PC-3 (cell line): ENCODE measurements around the gene CHID1. TPM values are rescaled to one million over a fixed set of nuclear protein-coding genes. Genes with fewer than 3 reads are reported as not detected.

ENCODE experiments used
- ATAC-seq: fragments of 200-7000 bp; cut with Tn5 transposase; 2 replicates; pipeline ENCODE4 v1.9.1; 2020; ENCODE audit warnings: mild to moderate bottlenecking, moderate library complexity
- BruUV-seq: library from RNA; stranded (reverse); fragments of 400-500 nt; replicated peaks from 2 replicates; lab custom pipeline; 2021; lab: Mats Ljungman, UMichigan
- CTCF ChIA-PET: fragments of 300-600 bp; sonication (Branson Sonifier 250); formaldehyde crosslinking; loops from one replicate; lab custom pipeline; 2022; ENCODE audit warnings: antibody characterized with exemption; lab: Charles Lee
- POLR2A ChIA-PET: fragments of 300-600 bp; sonication (Branson Sonifier 250); formaldehyde crosslinking; loops from one replicate; lab custom pipeline; 2022; ENCODE audit warnings: antibody characterized with exemption; ENCODE audit not compliant: unreplicated experiment; lab: Charles Lee
- DNase-seq: peaks from one replicate; pipeline ENCODE4 v3.0.0-alpha.2; 2015
- H2AFZ ChIP-seq: fragments of 300-600 bp; sonication (generic); 2 replicates; pipeline ENCODE4 v1.6.0; 2016; ENCODE audit warnings: antibody characterized with exemption, low read length
- H3F3A ChIP-seq: fragments of 300-600 bp; sonication (generic); one replicate; pipeline ENCODE4 v1.6.0; 2017; ENCODE audit warnings: antibody characterized with exemption, low read length, control low read depth, mild to moderate bottlenecking; ENCODE audit not compliant: unreplicated experiment
- H3K27ac ChIP-seq: fragments of 300-600 bp; sonication (generic); 2 replicates; pipeline ENCODE4 v1.5.1; 2016; ENCODE audit warnings: mild to moderate bottlenecking, low read length
- H3K27me3 ChIP-seq: fragments of 300-600 bp; sonication (generic); 2 replicates; pipeline ENCODE4 v1.6.1; 2016; ENCODE audit warnings: low read length, mixed read lengths
- H3K36me3 ChIP-seq: fragments of 300-600 bp; sonication (generic); 2 replicates; pipeline ENCODE4 v1.6.1; 2016; ENCODE audit warnings: low read depth, mixed run types, low read length, mixed read lengths
- H3K4me1 ChIP-seq: fragments of 300-600 bp; sonication (generic); 2 replicates; pipeline ENCODE4 v1.5.1; 2016; ENCODE audit warnings: low read length; ENCODE audit not compliant: insufficient read depth
- H3K4me2 ChIP-seq: fragments of 300-600 bp; sonication (generic); 2 replicates; pipeline ENCODE4 v1.6.0; 2016; ENCODE audit warnings: low read length
- H3K4me3 ChIP-seq: fragments of 300-600 bp; sonication (generic); 2 replicates; pipeline ENCODE4 v1.5.1; 2016; ENCODE audit warnings: mild to moderate bottlenecking, low read length, mixed read lengths
- H3K79me2 ChIP-seq: fragments of 300-600 bp; sonication (generic); 2 replicates; pipeline ENCODE4 v1.6.1; 2017; ENCODE audit warnings: low read length, mixed read lengths
- H3K9ac ChIP-seq: fragments of 300-600 bp; sonication (generic); 2 replicates; pipeline ENCODE4 v1.6.0; 2016; ENCODE audit warnings: mild to moderate bottlenecking, low read length
- H3K9me2 ChIP-seq: fragments of 300-600 bp; sonication (generic); replicated peaks from 2 replicates; pipeline ENCODE4 v1.6.1; 2016; ENCODE audit warnings: mixed run types, low read length, mixed read lengths
- H3K9me3 ChIP-seq: fragments of 300-600 bp; sonication (generic); 2 replicates; pipeline ENCODE4 v1.6.1; 2016; ENCODE audit warnings: low read length, mixed read lengths
- H4K20me1 ChIP-seq: fragments of 300-600 bp; sonication (generic); 2 replicates; pipeline ENCODE4 v1.6.1; 2016; ENCODE audit warnings: low read length, mixed read lengths
- EZH2 ChIP-seq: fragments of 300-600 bp; sonication (generic); IDR thresholded peaks from one replicate; pipeline ENCODE4 v1.6.1; 2017; ENCODE audit warnings: antibody characterized with exemption, mild to moderate bottlenecking, low read length; ENCODE audit not compliant: unreplicated experiment
- EZH2phosphoT487 ChIP-seq: fragments of 300-600 bp; sonication (generic); IDR thresholded peaks from 2 replicates; pipeline ENCODE4 v1.6.1; 2018; ENCODE audit warnings: mild to moderate bottlenecking, antibody characterized with exemption, low read length, borderline replicate concordance
- intact Hi-C: fragments of 100-400 bp; cut with micrococcal nuclease; formaldehyde crosslinking; loops from 2 replicates; pipeline ENCODE4 v1.9.0; 2023
- total RNA-seq: library from RNA; depleted of rRNA; stranded (reverse); fragments of >200 nt; gene quantifications from 2 replicates; pipeline ENCODE4 v1.2.3, GENCODE V29; 2014
- TF ChIP-seq, protein P1 (sequence below): fragments of 300-600 bp; sonication (generic); conservative IDR thresholded peaks from 2 replicates; pipeline ENCODE4 v1.5.1; 2017; ENCODE audit warnings: antibody characterized with exemption, low read depth, mild to moderate bottlenecking, low read length

Gene CHID1
- total RNA-seq, 1 experiment from 2014 or later: 70.2 TPM

DNA sequence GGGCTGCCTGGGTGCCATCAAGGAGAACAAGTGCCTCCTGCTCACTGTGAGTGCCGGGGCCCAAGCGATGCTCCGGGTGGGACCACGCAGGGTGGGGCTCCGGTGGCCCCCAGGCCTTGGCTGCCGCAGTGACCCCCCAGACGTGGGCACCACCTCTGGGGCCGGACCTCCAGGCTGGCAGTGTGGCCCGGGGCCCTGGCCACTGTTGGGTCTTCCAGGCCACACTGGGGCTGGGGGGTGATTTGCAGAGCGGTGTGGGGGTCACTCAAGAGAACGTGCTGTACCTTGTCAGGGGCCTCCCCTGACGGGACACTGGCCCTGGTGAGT lies 48.0 kb downstream of the CHID1 start:
- Histone ChIP-seq H3K9me3 (no peaks in the 10 kb centered on the region), H3K4me1 (no peaks in the 10 kb centered on the region), H3K36me3 (no peaks in the 10 kb centered on the region), H2AFZ (no peak overlapping the region), H3K4me2 (no peak overlapping the region), H4K20me1 (no peaks in the 10 kb centered on the region), H3K27me3 (no peaks in the 10 kb centered on the region), H3K27ac (no peak overlapping the region), H3F3A (no peaks in the 10 kb centered on the region), H3K9me2 (no peaks in the 10 kb centered on the region), H3K79me2 (no peaks in the 10 kb centered on the region), H3K9ac (no peak overlapping the region), H3K4me3 (no peak overlapping the region)
- CTCF ChIA-PET: no interaction called here
- BruUV-seq: no TSS peak
- DNase-seq: no peak
- POLR2A ChIA-PET: no interaction called here
- TF ChIP-seq EZH2phosphoT487: no peak
- TF ChIP-seq, protein P1, sequence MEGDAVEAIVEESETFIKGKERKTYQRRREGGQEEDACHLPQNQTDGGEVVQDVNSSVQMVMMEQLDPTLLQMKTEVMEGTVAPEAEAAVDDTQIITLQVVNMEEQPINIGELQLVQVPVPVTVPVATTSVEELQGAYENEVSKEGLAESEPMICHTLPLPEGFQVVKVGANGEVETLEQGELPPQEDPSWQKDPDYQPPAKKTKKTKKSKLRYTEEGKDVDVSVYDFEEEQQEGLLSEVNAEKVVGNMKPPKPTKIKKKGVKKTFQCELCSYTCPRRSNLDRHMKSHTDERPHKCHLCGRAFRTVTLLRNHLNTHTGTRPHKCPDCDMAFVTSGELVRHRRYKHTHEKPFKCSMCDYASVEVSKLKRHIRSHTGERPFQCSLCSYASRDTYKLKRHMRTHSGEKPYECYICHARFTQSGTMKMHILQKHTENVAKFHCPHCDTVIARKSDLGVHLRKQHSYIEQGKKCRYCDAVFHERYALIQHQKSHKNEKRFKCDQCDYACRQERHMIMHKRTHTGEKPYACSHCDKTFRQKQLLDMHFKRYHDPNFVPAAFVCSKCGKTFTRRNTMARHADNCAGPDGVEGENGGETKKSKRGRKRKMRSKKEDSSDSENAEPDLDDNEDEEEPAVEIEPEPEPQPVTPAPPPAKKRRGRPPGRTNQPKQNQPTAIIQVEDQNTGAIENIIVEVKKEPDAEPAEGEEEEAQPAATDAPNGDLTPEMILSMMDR: no peak
- no peak for TF ChIP-seq EZH2
- intact Hi-C loops: no loop called here
- ATAC-seq: no peak

- Histone ChIP-seq H3K27ac (no peak overlapping the region), H3K4me2 (no peak overlapping the region), H3F3A (no peaks in the 10 kb centered on the region), H3K27me3 (no peaks in the 10 kb centered on the region), H3K79me2 (no peaks in the 10 kb centered on the region), H3K4me3 (no peak overlapping the region), H4K20me1 (no peaks in the 10 kb centered on the region), H3K4me1 (no peaks in the 10 kb centered on the region), H3K9me2 (no peaks in the 10 kb centered on the region), H3K9ac (no peak overlapping the region), H2AFZ (no peak overlapping the region), H3K36me3 (no peaks in the 10 kb centered on the region), H3K9me3 (no peaks in the 10 kb centered on the region)
- intact Hi-C loops: no loop called here
- no TSS peak for BruUV-seq
- ChIA-PET POLR2A (no interaction called here), CTCF (no interaction called here)
- no peak for DNase-seq
- ATAC-seq: no peak
- no peak for TF ChIP-seq EZH2
- TF ChIP-seq EZH2phosphoT487: no peak
- TF ChIP-seq, protein P1: no peak
These were observed 48.4 kb downstream of the CHID1 start for GRCh38 chr11:862081-862661.

GRCh38 chr11:861105-861479 lies 49.5 kb downstream of the CHID1 start:
- no TSS peak for BruUV-seq
- Histone ChIP-seq H3K9ac (no peak overlapping the region), H3K9me3 (no peaks in the 10 kb centered on the region), H3K9me2 (no peaks in the 10 kb centered on the region), H4K20me1 (no peaks in the 10 kb centered on the region), H3K4me1 (no peaks in the 10 kb centered on the region), H3K27me3 (no peaks in the 10 kb centered on the region), H3F3A (no peaks in the 10 kb centered on the region), H3K4me3 (no peak overlapping the region), H3K27ac (no peak overlapping the region), H2AFZ (no peak overlapping the region), H3K36me3 (no peaks in the 10 kb centered on the region), H3K79me2 (no peaks in the 10 kb centered on the region), H3K4me2 (no peak overlapping the region)
- POLR2A ChIA-PET: no interaction called here
- intact Hi-C loops: no loop called here
- CTCF ChIA-PET: no interaction called here
- TF ChIP-seq EZH2phosphoT487: no peak
- TF ChIP-seq, protein P1: no peak
- no peak for TF ChIP-seq EZH2
- DNase-seq (no peak), ATAC-seq (no peak)
